GM19467 (cell line): ENCODE measurements around the gene AANAT.

ENCODE experiments used
- ATAC-seq: cut with Tn5 transposase; IDR thresholded peaks from one replicate; pipeline ENCODE4 v1.9.1; 2021; ENCODE audit warnings: mild to moderate bottlenecking, moderate library complexity; ENCODE audit not compliant: unreplicated experiment

Gene AANAT

GRCh38 chr17:76467809-76468633 lies 618 bp downstream of the AANAT start:
- ATAC-seq: no peak

DNA sequence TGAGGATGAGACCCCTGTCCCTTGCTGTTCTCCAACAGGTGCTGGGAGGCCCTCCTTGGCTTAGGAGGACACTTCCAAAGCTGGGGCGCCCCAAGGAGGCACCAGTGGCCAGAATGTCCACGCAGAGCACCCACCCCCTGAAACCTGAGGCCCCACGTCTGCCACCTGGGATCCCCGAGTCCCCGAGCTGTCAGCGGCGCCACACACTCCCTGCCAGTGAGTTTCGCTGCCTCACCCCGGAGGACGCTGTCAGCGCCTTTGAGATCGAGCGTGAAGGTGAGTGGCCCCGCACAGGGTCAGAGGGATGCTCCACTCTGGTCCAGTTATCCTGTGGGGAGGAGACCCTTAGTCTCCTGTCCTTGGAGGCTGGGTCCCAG lies 1.2 kb downstream of the AANAT start:
- ATAC-seq: no peak

DNA sequence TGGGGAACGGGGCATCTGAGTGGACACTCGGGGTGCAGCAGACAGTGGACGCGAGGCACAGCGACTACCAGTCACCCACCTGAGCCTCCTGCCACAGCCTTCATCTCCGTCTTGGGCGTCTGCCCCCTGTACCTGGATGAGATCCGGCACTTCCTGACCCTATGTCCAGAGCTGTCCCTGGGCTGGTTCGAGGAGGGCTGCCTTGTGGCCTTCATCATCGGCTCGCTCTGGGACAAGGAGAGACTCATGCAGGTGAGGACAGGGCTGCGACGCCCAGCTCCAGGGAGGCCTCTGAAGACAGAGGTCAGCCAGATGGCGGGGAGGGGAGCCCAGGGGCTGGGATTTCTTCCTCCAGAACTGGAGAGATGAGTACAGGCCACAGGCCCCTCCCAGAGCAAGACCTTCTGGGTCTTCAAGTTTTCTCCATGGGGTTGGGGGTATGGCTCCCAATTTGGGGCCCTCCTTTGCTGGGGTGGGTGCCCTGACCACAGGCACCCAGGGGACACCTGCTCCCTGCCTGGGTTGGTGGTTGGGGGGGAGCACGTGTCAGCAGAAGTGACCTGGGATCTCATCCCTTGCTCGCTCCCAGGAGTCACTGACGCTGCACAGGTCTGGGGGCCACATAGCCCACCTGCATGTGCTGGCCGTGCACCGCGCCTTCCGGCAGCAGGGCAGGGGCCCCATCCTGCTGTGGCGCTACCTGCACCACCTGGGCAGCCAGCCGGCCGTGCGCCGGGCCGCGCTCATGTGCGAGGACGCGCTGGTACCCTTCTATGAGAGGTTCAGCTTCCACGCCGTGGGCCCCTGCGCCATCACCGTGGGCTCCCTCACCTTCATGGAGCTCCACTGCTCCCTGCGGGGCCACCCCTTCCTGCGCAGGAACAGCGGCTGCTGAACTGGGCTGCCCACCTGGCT lies 1.9 kb downstream of the AANAT start:
- no peak for ATAC-seq

- no peak for ATAC-seq
These were observed 2.8 kb downstream of the AANAT start for GRCh38 chr17:76469991-76470739.

- ATAC-seq: no peak
These were observed 4.3 kb downstream of the AANAT start for GRCh38 chr17:76471498-76472257.

- ATAC-seq: no peak
These were observed 4.8 kb downstream of the AANAT start for GRCh38 chr17:76472258-76472645.

- ATAC-seq: no peak
These were observed 5.3 kb downstream of the AANAT start for GRCh38 chr17:76472726-76473125.

DNA sequence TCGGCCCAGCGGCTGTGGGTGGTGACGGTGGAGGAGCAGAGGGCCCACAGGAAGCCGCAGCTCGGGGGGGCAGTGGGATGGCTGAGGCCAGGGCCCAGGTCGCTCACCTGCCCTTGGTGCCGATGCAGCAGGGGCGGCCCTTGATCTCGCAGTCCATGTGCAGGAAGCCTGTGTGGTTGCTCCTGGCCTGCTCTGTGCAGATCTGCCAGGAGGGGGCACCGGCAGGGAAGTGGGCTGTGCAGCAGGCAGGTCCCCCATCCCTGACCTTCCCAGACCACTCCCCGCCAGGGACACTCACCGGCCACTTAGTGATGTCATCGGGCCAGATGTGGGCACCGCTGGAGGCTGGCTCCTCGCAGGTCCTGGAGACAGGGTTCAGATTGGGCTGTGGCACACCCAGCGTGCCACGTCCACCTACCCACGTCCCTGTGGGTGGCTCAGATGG lies 6.2 kb downstream of the AANAT start:
- no peak for ATAC-seq

GRCh38 chr17:76474238-76474637 lies 6.8 kb downstream of the AANAT start:
- ATAC-seq: no peak

DNA sequence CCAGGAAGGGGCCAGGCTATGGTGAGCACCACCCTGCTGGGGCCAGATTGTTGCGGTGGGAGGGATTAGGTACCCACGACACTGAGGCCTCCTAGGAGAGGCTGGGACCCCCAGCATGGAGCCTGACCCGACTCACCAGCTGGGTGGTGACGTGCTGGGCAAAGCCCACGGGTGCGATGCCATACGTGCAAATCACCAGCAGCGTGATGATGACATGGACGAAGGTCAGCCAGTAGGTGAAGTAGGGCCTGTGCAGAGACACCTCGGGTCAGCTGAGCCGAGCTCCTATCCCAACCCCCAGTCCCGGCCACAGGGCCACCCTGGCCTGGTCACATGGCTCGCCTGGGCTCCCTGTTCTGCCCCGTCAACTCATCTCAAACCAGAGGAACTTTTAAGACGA lies 7.5 kb downstream of the AANAT start:
- no peak for ATAC-seq

DNA sequence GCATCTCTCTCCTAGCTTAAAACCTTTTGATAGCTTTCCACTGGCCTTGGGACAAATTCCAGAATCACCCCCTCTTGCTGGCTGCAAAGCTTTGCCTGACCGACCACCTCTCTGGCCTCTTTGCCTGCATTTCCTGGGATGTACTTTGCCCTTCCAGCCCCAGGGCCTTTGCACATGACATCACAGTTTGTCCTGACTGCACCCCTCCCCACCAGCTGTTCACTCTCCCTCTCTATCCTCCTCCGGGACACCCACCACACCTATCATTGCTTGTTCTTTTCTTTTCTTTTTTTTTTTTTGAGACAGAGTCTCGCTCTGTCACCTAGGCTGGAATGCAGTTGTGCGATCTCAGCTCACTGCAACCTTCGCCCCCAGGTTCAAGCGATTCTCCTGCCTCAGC lies 7.9 kb downstream of the AANAT start:
- ATAC-seq: no peak

DNA sequence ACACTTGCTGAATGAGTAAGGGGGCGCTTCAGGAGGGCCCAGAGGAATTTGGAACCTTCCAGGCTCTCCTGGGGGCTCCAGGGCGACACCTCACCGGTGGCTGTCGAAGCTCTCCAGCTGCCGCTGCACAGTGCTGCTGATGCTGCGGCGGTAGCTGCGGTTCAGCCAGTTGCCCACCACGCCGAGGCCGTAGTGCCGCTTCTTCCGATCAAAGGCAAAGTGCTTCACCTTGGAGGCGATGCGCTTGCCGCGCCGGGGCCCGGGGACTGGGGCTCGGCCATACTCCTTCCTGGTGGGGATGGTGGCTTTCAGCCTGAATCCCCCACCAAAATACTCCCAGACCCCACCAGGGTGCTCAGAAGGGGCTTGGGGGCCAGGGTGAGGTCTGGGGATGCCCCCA lies 9.3 kb downstream of the AANAT start:
- no peak for ATAC-seq

DNA sequence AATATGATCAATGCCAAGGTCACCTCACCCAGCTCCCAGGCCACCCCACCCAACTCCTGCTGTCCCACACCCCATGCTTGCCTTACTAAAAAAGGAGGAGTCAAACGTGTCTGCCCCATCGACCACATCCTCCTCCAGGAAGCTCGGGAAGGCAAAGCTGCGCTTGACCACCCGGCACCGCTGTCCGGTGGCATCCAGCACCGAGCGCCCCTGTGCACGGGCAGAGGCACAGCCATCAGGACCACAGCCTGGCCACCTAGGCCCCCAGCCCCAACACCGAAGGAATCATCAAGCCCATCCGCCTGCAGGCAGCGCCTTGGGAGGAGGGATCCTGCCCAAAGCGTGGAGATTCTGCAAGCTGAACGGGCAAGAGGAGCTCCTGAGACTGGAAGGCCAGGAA lies 10.2 kb downstream of the AANAT start:
- ATAC-seq: no peak

DNA sequence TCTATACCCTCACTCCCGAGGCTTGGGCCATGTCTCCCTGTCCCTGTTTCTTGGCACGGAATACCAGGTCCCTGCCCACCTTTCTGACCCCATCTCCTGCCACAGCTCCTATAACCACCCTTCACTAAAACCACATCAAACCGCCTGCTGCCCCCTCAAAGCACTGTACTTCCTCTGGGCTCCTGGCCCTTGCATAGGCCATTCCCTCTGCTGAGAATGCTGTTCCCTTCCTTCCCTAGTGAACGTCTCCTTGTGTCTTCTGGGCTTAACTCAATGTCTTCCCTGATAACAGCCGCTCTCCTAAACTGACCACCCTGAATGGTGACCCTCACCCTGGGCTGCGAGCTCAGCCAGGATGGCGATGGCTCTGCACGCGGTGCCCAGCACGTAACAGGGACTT lies 10.7 kb downstream of the AANAT start:
- ATAC-seq: no peak

GRCh38 chr17:76478730-76479514 lies 11.5 kb downstream of the AANAT start:
- ATAC-seq: no peak

DNA sequence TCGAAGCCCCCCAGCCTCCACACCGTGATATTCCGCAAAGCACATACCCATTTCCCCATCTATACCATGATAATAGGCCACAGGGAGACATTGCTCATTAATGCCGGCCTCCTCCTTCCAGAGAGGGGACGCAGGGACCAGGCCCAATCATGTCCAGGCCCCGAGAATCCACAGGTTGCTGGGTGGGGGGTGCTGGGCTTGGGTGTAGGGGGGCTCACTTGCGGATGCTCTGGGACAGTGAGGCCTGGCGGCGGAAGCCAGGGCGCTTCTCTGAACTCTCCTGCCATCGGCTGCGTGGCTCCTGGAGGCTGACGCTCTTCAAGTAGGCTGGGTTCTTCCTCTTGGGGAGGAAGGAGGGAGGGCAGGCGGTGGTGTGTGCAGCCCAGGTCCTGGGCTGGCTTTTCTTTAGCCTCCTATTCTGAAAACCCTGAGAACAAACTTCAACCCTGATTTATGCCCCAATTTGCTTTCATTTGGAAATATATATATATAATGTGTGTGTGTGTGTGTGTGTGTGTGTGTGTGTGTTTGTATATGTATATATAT lies 12.2 kb downstream of the AANAT start:
- ATAC-seq: no peak

DNA sequence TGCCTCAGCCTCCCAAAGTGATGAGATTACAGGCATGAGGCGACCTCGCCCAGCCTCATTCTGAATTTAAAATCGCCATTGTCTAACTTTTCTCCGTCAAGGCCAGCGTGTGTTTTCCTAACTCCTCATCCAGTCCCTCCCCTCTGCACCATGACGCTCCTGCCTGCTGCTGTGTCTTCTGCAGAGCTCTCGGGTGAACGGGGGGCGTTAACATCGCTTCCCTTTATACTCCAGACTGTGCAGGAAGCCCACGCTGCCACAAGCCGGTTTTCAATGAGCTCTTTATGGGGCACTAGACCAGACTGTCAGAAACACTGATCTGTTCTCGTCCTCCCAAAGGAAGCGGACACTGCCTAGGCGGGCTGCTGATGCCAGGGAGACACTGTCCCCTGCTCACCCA lies 13.2 kb downstream of the AANAT start:
- peak; percentile 5 for ATAC-seq

DNA sequence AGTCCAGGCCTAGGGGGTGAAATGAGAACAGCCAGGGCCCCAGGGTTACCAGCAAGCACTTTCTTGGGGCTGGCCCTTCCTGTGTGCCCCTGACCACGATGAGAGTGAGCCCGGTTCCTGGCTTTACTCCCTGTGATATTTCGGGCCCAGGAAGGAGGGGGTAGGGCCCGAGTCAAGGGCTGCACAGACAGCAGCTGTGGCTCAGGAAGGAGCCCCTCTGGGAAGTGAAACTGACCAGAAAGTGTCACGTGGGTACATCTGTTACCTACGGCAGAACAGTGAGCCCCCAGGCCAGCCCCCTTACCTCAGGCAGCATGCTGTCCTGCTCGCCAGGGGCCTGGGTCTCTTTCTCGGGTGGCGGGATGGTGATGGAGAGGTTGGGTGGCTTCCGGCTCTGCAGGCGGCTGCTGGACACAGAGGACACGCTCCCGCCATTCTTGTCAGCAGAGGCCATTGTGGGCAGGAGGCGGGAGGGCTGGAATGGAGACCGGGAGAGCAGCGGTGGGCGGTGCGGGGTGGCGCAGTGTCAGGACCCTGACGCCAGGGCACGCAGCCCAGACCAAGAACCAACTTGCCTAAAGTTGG lies 13.8 kb downstream of the AANAT start:
- peak; percentile 51 for ATAC-seq

GRCh38 chr17:76484228-76484725 lies 16.9 kb downstream of the AANAT start:
- ATAC-seq: no peak
